GM20431 (cell line): ENCODE results near the gene KRTAP10-2.
"Not testable (repeated sequence)": the region's sequence is repeated elsewhere in the genome, so short reads cannot be mapped to it uniquely, and the experiment has no call there.

Experiments
- in situ Hi-C: fragments of 300-500 bp; cut with MseI, MboI; formaldehyde crosslinking; loops from one replicate; pipeline ENCODE4 v1.15.0; 2020; ENCODE audit warnings: low sequenced_read_pairs; ENCODE audit not compliant: unreplicated experiment

Gene KRTAP10-2

GRCh38 chr21:44583800-44584147, 32.5 kb upstream of the KRTAP10-2 start:
- in situ Hi-C loops = no loop called here

- in situ Hi-C loops = no loop called here
Measured at GRCh38 chr21:44583089-44583799, 31.9 kb upstream of the KRTAP10-2 start.

GRCh38 chr21:44582055-44582454, 30.8 kb upstream of the KRTAP10-2 start:
- in situ Hi-C loops = no loop called here

- in situ Hi-C loops = no loop called here
Measured at GRCh38 chr21:44581158-44581557, 29.9 kb upstream of the KRTAP10-2 start.

- in situ Hi-C loops = not testable (repeated sequence)
Measured at GRCh38 chr21:44580231-44580821, 29.0 kb upstream of the KRTAP10-2 start, which contains the start of gene KRTAP10-5. Gene KRTAP10-5 (minus strand): TSS chr21:44580604. CDS start chr21:44580578, 26 bp downstream.

- in situ Hi-C loops = no loop called here
Measured at GRCh38 chr21:44579833-44580144, 28.5 kb upstream of the KRTAP10-2 start.

- in situ Hi-C loops = no loop called here
Measured at GRCh38 chr21:44579056-44579832, 27.9 kb upstream of the KRTAP10-2 start.

- in situ Hi-C loops = no loop called here
Measured at GRCh38 chr21:44578371-44579055, 27.2 kb upstream of the KRTAP10-2 start.

- in situ Hi-C loops = no loop called here
Measured at GRCh38 chr21:44576025-44576420, 24.7 kb upstream of the KRTAP10-2 start.

- in situ Hi-C loops = no loop called here
Measured at GRCh38 chr21:44575307-44576024, 24.2 kb upstream of the KRTAP10-2 start.

GRCh38 chr21:44574457-44575306, 23.4 kb upstream of the KRTAP10-2 start:
- in situ Hi-C loops = no loop called here

GRCh38 chr21:44573630-44574456, 22.5 kb upstream of the KRTAP10-2 start, which contains the start of gene KRTAP10-4:
Gene KRTAP10-4 (plus strand): TSS chr21:44573729. CDS start chr21:44573759, 30 bp downstream.
- in situ Hi-C loops = not testable (repeated sequence)

GRCh38 chr21:44572959-44573583, 21.8 kb upstream of the KRTAP10-2 start:
- in situ Hi-C loops = no loop called here

- in situ Hi-C loops = no loop called here
Measured at GRCh38 chr21:44571844-44572782, 20.8 kb upstream of the KRTAP10-2 start.

GRCh38 chr21:44571296-44571695, 20.0 kb upstream of the KRTAP10-2 start:
- in situ Hi-C loops = no loop called here

- in situ Hi-C loops = no loop called here
Measured at GRCh38 chr21:44569861-44570517, 18.7 kb upstream of the KRTAP10-2 start.
